ENCODE data around the gene SPEF2.

The SPEF2 gene

GRCh38 chr5:35598707-35599370, 18.8 kb upstream of the SPEF2 start:
- no peak for TF ChIP-seq CTCF (IDR thresholded peaks at IDR 0.05; ENCODE audit: low read depth, low read length, missing control alignments)
- H3K27ac ChIP-seq, result no peak overlapping the region
- H3K36me3 ChIP-seq (replicated peaks), result no peaks in the 10 kb centered on the region
- H3K27me3 ChIP-seq (replicated peaks), result no peaks in the 10 kb centered on the region
- DNase-seq, result no peak
- no peak overlapping the region for H3K4me3 ChIP-seq (ENCODE audit: low read depth, low read length)
- in situ Hi-C loops (cut with HindIII; ENCODE audit: low pct_ligation_motif_present, low sequenced_read_pairs), result no loop called here

GRCh38 chr5:35600591-35600990, 17.1 kb upstream of the SPEF2 start:
- in situ Hi-C loops (cut with HindIII; ENCODE audit: low pct_ligation_motif_present, low sequenced_read_pairs), result no loop called here
- Histone ChIP-seq H3K36me3 (replicated peaks) (no peaks in the 10 kb centered on the region), H3K27me3 (replicated peaks) (no peaks in the 10 kb centered on the region), H3K27ac (no peak overlapping the region), H3K4me3 (ENCODE audit: low read depth, low read length) (no peak overlapping the region)
- TF ChIP-seq CTCF (IDR thresholded peaks at IDR 0.05; ENCODE audit: low read depth, low read length, missing control alignments), result no peak
- DNase-seq, result no peak

DNA sequence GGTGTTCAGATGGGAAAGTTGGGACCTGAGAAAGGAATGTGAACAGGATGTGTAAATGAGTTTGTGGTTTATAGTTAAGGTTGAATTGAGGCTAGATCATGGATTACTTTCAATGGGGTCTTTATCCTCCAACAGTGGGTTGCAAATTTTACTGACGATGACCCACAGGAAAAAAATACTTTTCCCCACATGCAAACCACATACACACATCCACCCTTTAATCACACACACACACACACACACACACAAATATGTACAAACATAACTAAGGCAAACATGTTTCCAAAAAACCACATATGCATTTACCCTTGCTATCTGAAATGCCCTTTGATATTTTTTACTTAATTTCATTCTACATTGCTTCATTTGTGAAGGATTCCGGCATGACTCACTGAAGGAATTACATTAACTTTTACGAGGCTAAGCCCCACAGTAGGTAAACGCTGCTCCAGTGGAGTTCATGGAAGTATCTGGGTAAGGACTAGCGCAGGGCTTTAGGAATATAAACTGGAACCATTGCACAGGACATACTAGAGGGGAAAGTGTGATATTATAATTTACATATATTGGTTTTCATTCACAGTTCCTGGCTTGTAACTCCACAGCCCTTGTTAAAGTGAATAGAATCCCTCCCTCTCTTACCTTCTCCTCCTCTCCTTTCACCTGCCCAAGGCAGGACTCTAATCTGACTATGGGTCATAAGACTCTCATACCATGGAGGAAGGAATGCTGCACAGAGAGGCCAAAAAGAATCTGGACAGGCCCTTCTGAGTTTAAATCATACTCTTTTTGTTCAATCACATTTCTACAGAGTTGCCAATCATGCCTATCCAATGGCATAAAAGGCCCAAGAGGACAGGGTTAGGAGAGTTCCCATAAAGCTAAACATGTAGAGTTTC, 8.5 kb upstream of the SPEF2 start:
- Histone ChIP-seq H3K4me3 (ENCODE audit: low read depth, low read length) (no peak overlapping the region), H3K27ac (no peak overlapping the region), H3K36me3 (replicated peaks) (no peaks in the 10 kb centered on the region), H3K27me3 (replicated peaks) (no peaks in the 10 kb centered on the region)
- TF ChIP-seq CTCF (IDR thresholded peaks at IDR 0.05; ENCODE audit: low read depth, low read length, missing control alignments), result no peak
- in situ Hi-C loops (cut with HindIII; ENCODE audit: low pct_ligation_motif_present, low sequenced_read_pairs), result no loop called here
- no peak for DNase-seq

DNA sequence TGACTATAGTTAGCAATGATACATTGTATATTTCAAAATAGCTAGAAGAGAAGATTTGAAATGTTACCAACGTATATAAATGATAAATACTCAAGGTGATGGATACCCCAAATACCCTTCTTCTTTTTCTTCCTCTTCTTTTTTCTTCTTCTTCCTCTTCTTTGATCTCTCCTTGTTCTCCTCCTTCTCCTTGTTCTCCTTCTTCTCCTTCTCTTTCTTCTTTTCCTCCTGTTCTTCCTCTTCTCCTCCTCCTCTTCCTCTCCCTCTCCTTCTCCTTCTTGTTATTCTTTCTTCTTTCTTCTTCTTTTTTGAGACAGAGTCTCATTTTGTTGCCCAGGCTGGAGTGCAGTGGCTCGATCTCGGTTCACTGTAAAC, 616 bp upstream of the SPEF2 start:
- in situ Hi-C loops (cut with HindIII; ENCODE audit: low pct_ligation_motif_present, low sequenced_read_pairs), result no loop called here
- peak overlapping the region; percentile 93 for H3K4me3 ChIP-seq (ENCODE audit: low read depth, low read length)
- H3K27ac ChIP-seq, result no peak overlapping the region
- no peaks in the 10 kb centered on the region for H3K27me3 ChIP-seq (replicated peaks)
- no peaks in the 10 kb centered on the region for H3K36me3 ChIP-seq (replicated peaks)
- no peak for TF ChIP-seq CTCF (IDR thresholded peaks at IDR 0.05; ENCODE audit: low read depth, low read length, missing control alignments)
- no peak for DNase-seq

DNA sequence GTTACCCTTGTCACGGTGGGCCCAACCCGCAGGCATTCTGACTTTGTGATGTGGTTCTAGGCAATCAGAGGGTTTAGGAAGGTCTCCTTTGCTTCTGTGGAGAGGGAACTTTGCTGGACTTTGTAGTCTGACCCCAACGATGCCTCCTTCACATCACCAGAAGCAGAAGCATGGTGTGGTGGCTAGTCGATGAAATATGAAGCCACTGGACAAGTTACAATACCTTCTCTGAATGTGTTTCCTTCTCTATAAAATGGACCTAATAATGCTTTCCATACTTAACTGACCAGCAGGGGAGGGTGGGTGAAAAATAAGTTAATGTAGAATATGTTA, 607 bp downstream of the SPEF2 start:
- TF ChIP-seq CTCF (IDR thresholded peaks at IDR 0.05; ENCODE audit: low read depth, low read length, missing control alignments), result no peak
- Histone ChIP-seq H3K27me3 (replicated peaks) (no peaks in the 10 kb centered on the region), H3K36me3 (replicated peaks) (no peaks in the 10 kb centered on the region), H3K27ac (no peak overlapping the region), H3K4me3 (ENCODE audit: low read depth, low read length) (peak overlapping the region; percentile 93)
- in situ Hi-C loops (cut with HindIII; ENCODE audit: low pct_ligation_motif_present, low sequenced_read_pairs), result no loop called here
- DNase-seq, result no peak

Data from brain microvascular endothelial cell (primary cell).